Spleen (tissue), 11 donors: ENCODE data around the gene SNED1. TPM values are rescaled to one million over a fixed set of nuclear protein-coding genes. Genes with fewer than 3 reads are reported as not detected.

Source experiments
- DNase-seq: peaks from one replicate; pipeline ENCODE4 v3.0.0-alpha.2; 2020
- H3K27ac ChIP-seq, 8 donors: fragments of 200-600 bp; sonication (generic) in 7 of 8; 1 replicate in 4 of 8; 2 replicates in 4 of 8; pipeline versions ENCODE4 v1.5.0 to v1.8.0; 2016 to 2021; ENCODE audit warnings: inconsistent platforms in 4 of 8, mild to moderate bottlenecking in 4 of 8, moderate library complexity in 1 of 8
- H3K27me3 ChIP-seq, 7 donors: fragments of 200-600 bp; sonication (generic) in 6 of 7; replicated peaks in 1 of 7; 1 replicate in 4 of 7; 2 replicates in 3 of 7; pipeline versions ENCODE4 v1.5.0 to v1.8.0; 2016 to 2021; ENCODE audit warnings: inconsistent platforms in 3 of 7, mild to moderate bottlenecking in 1 of 7
- H3K36me3 ChIP-seq, 6 donors: fragments of 200-600 bp; sonication (generic) in 5 of 6; 1 replicate in 4 of 6; 2 replicates in 2 of 6; pipeline versions ENCODE4 v1.5.0 to v1.8.0; 2016 to 2021; ENCODE audit warnings: inconsistent platforms in 2 of 6
- H3K4me1 ChIP-seq, 6 donors: fragments of 200-600 bp; sonication (generic) in 5 of 6; 1 replicate in 3 of 6; 2 replicates in 3 of 6; pipeline versions ENCODE4 v1.5.0 to v1.8.0; 2016 to 2021; ENCODE audit warnings: inconsistent platforms in 3 of 6
- H3K4me3 ChIP-seq, 8 donors: fragments of 200-600 bp; sonication (generic) in 7 of 8; 1 replicate in 4 of 8; 2 replicates in 4 of 8; pipeline versions ENCODE4 v1.5.0 to v1.8.0; 2016 to 2021; ENCODE audit warnings: inconsistent platforms in 4 of 8, mild to moderate bottlenecking in 4 of 8, moderate library complexity in 2 of 8
- H3K9me3 ChIP-seq, 8 donors: fragments of 200-600 bp; sonication (generic) in 7 of 8; 1 replicate in 4 of 8; 2 replicates in 4 of 8; pipeline versions ENCODE4 v1.5.0 to v1.8.0; 2016 to 2021; ENCODE audit warnings: inconsistent platforms in 4 of 8
- POLR2A ChIP-seq, 3 donors: fragments of 450-650 bp; IDR thresholded peaks; one replicate each; pipeline ENCODE4 v1.5.1; 2017; ENCODE audit warnings: antibody characterized with exemption in 3 of 3, mild to moderate bottlenecking in 1 of 3
- POLR2AphosphoS5 ChIP-seq, 3 donors: sonication (generic); formaldehyde crosslinking; IDR thresholded peaks; one replicate each; pipeline ENCODE4 v1.5.1; 2017; ENCODE audit warnings: antibody characterized with exemption in 3 of 3
- WGBS, 5 donors: extraction: QIAGEN DNeasy Blood & Tissue Kit in 3 of 5; methylation state at CpG; one replicate each; pipeline versions ENCODE4 v1.1.5 to v1.1.7; 2013 to 2018; 5-methylcytosine and 5-hydroxymethylcytosine counted together
- intact Hi-C: fragments of 100-400 bp; cut with DNase I; formaldehyde crosslinking; loops from one replicate; pipeline ENCODE4 v1.15.0; 2023; ENCODE audit warnings: low total_unique reads
- polyA plus RNA-seq, 3 donors: library from polyadenylated mRNA; stranded (reverse); fragments of 200-250 nt; gene quantifications; one replicate each; pipeline ENCODE4 v1.2.1, GENCODE V29; 2013
- small RNA-seq, 4 donors: library from RNA; depleted of rRNA; stranded (forward); fragments of <200 nt; gene quantifications; one replicate each; pipeline ENCODE3, GENCODE V24; 2016
- total RNA-seq, 7 donors: library from RNA; depleted of rRNA in 3 of 7; stranded (reverse); fragments of >200 nt in 3 of 7; fragmentation: NEBNext Ultra II Directional in 4 of 7; extraction: Animal tissue kit (Norgen Biotek cat#: 25700) in 4 of 7; gene quantifications; one replicate each; pipeline versions ENCODE4 v1.1.0 to v1.2.1, GENCODE V29; 2016 to 2021
- TF ChIP-seq, protein P1 (sequence below), 11 experiments: fragments of 200-600 bp in 7 of 11; fragments of 450-650 bp in 4 of 11; sonication (generic) in 4 of 11; IDR thresholded peaks in 8 of 11; conservative IDR thresholded peaks in 3 of 11; 1 replicate in 7 of 11; 2 replicates in 4 of 11; pipeline versions ENCODE4 v1.4.0 to v1.8.0; 2016 to 2021; ENCODE audit warnings: antibody characterized with exemption in 11 of 11, inconsistent platforms in 4 of 11, mild to moderate bottlenecking in 1 of 11
- donor health status: healthy with polysubstance abuse.
- donor health status: DM: no; HTN: no; CAD: no; lungs with moderate emphysema.
- donor health status: DM: no; HTN: no; CAD: no.
- donor health status: Bipolar disorder and iron deficiency.
- donor health status: healthy.
- donor health status: DM: no; HTN: no; CAD: no.
- donor health status: DM: yes; HTN: yes; CAD: no.

The SNED1 gene
- total and polyA plus RNA-seq, 10 donors, result 2.6 to 85.3 (median 45.5) TPM

DNA sequence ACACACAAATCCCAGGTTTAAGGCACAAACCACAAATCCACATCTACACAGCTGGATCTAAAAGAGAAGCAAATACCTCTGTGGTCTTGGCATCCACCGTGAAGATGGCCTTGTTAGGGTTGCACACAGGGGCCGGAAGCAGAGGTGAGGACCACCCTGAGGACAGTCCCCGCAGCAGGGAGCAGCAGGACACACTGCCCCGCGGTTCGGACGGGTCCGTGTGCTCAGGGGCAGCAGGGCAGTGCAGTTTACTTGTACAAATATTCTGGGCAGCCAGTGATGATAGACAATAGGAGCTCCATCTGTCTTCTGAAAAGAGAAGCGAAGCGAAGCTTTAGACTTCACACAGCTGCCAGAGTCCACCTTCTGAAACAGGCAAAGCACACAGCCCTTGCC lies 142.0 kb downstream of the SNED1 start:
- H3K4me3 ChIP-seq, result no peak overlapping the region
- H3K27ac ChIP-seq, result no peak overlapping the region
- intact Hi-C loops, result no loop called here
- TF ChIP-seq POLR2AphosphoS5 (IDR thresholded peaks at IDR 0.05) (no peak), POLR2A (IDR thresholded peaks at IDR 0.05) (no peak)
- TF ChIP-seq, protein P1, sequence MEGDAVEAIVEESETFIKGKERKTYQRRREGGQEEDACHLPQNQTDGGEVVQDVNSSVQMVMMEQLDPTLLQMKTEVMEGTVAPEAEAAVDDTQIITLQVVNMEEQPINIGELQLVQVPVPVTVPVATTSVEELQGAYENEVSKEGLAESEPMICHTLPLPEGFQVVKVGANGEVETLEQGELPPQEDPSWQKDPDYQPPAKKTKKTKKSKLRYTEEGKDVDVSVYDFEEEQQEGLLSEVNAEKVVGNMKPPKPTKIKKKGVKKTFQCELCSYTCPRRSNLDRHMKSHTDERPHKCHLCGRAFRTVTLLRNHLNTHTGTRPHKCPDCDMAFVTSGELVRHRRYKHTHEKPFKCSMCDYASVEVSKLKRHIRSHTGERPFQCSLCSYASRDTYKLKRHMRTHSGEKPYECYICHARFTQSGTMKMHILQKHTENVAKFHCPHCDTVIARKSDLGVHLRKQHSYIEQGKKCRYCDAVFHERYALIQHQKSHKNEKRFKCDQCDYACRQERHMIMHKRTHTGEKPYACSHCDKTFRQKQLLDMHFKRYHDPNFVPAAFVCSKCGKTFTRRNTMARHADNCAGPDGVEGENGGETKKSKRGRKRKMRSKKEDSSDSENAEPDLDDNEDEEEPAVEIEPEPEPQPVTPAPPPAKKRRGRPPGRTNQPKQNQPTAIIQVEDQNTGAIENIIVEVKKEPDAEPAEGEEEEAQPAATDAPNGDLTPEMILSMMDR (IDR thresholded peaks at IDR 0.05 in 8 of 11, conservative IDR thresholded peaks at IDR 0.05 in 3 of 11), result no peak
- peak; percentile 29 for DNase-seq
- no peaks in the 10 kb centered on the region for H3K4me1 ChIP-seq
- H3K27me3 ChIP-seq, result no peaks in the 10 kb centered on the region
- peaks cover 0 to 64% (median 13%) of the 10 kb centered on the region in 6 donors for H3K36me3 ChIP-seq
- 95 to 99% (median 97%) methylated on average over 10 of the region's 10 CpGs for WGBS, 5 donors
- H3K9me3 ChIP-seq, result no peaks in the 10 kb centered on the region

DNA sequence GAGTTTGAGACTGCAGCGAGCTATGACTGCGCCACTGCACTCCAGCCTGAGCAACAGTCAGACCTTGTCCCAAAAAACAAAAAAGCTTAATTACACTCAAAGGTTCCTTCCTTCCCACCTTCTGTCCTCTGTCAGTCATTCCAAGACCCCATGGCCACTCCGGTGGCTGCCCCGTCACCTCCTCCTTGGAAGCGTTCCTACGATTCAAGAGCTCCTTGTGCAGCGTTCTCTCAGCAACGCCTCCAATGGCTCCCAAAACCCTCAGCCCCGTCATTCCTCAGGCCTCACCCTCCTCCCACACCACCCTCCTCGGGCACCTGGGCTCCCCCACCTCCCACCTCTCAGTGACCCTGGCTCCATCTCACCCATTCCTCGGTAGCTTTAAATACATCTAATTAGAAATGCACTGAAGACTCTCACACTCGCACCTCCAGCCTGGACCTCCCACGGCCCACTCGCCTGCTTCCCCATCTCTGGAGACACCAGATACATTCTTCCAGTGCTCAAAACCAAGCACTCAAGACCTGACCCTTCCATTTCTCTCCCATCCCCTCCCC lies 142.9 kb downstream of the SNED1 start:
- no peak overlapping the region for H3K4me3 ChIP-seq
- no peaks in the 10 kb centered on the region for H3K9me3 ChIP-seq
- intact Hi-C loops, result no loop called here
- H3K27ac ChIP-seq, result no peak overlapping the region
- no peaks in the 10 kb centered on the region for H3K4me1 ChIP-seq
- peak; percentile 60 for DNase-seq
- peaks cover 0 to 55% (median 11%) of the 10 kb centered on the region in 6 donors for H3K36me3 ChIP-seq
- 90 to 97% (median 97%) methylated on average over 14 of the region's 14 CpGs for WGBS, 5 donors
- TF ChIP-seq, protein P1 (IDR thresholded peaks at IDR 0.05 in 8 of 11, conservative IDR thresholded peaks at IDR 0.05 in 3 of 11), result no peak
- no peaks in the 10 kb centered on the region for H3K27me3 ChIP-seq

DNA sequence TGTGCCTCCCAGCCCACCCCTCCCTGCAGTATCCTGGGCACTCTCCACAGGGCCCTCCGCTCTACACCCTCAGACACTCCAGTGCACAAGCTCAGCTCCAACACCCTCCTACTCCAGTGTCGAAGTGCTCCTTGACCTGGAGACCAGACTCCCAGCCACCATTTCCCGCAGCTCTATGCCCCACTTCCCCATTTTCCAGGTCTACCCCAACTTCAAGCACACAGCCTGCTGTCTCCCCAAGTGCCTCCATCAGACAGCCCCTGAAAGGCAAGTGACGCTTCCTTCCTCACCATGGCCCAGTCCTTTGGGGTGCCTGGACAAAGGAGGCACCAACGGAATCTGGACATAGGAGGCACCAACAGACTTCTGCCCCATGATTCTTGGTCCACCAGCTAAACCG lies 143.6 kb downstream of the SNED1 start:
- Histone ChIP-seq H3K9me3 (no peaks in the 10 kb centered on the region), H3K4me1 (no peaks in the 10 kb centered on the region), H3K27me3 (no peaks in the 10 kb centered on the region), H3K4me3 (no peak overlapping the region), H3K27ac (no peak overlapping the region), H3K36me3 (peaks cover 0 to 47% (median 5%) of the 10 kb centered on the region in 6 donors)
- no peak for DNase-seq
- intact Hi-C loops, result no loop called here
- 88 to 97% (median 94%) methylated on average over 6 of the region's 6 CpGs for WGBS, 5 donors
- TF ChIP-seq POLR2AphosphoS5 (IDR thresholded peaks at IDR 0.05) (no peak), POLR2A (IDR thresholded peaks at IDR 0.05) (no peak)
- TF ChIP-seq, protein P1 (IDR thresholded peaks at IDR 0.05 in 8 of 11, conservative IDR thresholded peaks at IDR 0.05 in 3 of 11), result no peak

DNA sequence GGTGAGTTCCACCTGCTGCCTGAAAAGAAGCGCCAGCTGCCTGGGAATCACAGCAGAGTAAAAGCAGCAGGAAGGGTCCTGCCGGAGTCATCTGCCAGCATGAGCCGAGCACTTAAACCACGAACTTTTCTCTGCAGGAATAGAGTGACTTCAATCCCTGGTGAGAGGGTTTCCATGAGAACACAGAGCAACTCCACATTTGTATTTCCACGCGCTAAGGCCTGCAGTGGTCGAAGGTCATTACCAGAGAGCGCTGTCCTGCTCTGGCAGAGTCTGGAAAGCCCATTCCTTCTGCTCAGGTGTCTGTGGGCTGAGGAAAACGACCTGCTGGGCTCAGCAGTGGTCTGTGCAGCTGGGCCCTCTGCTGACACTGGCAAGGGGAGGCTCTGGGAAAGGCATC lies 144.2 kb downstream of the SNED1 start:
- DNase-seq, result peak; percentile 46
- H3K9me3 ChIP-seq, result no peaks in the 10 kb centered on the region
- no peak overlapping the region for H3K4me3 ChIP-seq
- no peaks in the 10 kb centered on the region for H3K27me3 ChIP-seq
- H3K36me3 ChIP-seq, result peaks cover 0 to 42% (median 4%) of the 10 kb centered on the region in 6 donors
- H3K4me1 ChIP-seq, result peaks cover 0 to 2% (median 0%) of the 10 kb centered on the region in 6 donors
- H3K27ac ChIP-seq, result no peak overlapping the region
- WGBS, 5 donors, result 87 to 94% (median 92%) methylated on average over 7 to 9 of the region's 9 CpGs
- intact Hi-C loops, result no loop called here
- TF ChIP-seq POLR2A (IDR thresholded peaks at IDR 0.05), result no peak
- TF ChIP-seq POLR2AphosphoS5 (IDR thresholded peaks at IDR 0.05), result no peak

Small RNAs within 50 kb of the gene (small RNA-seq; reads per million reads assigned to genes)
- gene AC005237.2, result 0 reads per million in 4 donors

Other genes with a start within 250 kb of the SNED1 start
- gene KIF1A, start 178.4 kb upstream of the SNED1 start, total RNA-seq, result 1 to 10 TPM in 2 of 7 donors, under 1 TPM in 4, not detected in 1; 0.17 to 2.0 (median 0.86) TPM
- under 1 TPM; 0.02 to 0.11 (median 0.10) TPM for gene KIF1A, start 178.4 kb upstream of the SNED1 start, polyA plus RNA-seq
- gene AGXT, start 129.8 kb upstream of the SNED1 start, total RNA-seq, result 1 to 10 TPM in 5 of 7 donors, under 1 TPM in 1, not detected in 1; 0.70 to 4.5 (median 3.8) TPM
- gene AGXT, start 129.8 kb upstream of the SNED1 start, polyA plus RNA-seq, result 1 to 10 TPM in 2 of 3 donors, under 1 TPM in 1; 0.61 to 1.5 (median 1.2) TPM
- under 1 TPM in 2 of 7 donors, not detected in 5; 0.33 to 0.70 TPM for gene MAB21L4, start 102.5 kb upstream of the SNED1 start, total RNA-seq
- gene MAB21L4, start 102.5 kb upstream of the SNED1 start, polyA plus RNA-seq, result under 1 TPM in 2 of 3 donors, not detected in 1; 0.04 to 0.13 TPM
- gene CROCC2, start 92.3 kb upstream of the SNED1 start, total RNA-seq, result 1 to 10 TPM in 4 of 7 donors, under 1 TPM in 3; 0.29 to 3.6 (median 1.1) TPM
- under 1 TPM; 0.04 to 0.74 (median 0.17) TPM for gene CROCC2, start 92.3 kb upstream of the SNED1 start, polyA plus RNA-seq
- 10 to 100 TPM; 38.4 to 74.0 (median 51.1) TPM for gene MTERF4, start 103.7 kb downstream of the SNED1 start, total RNA-seq
- 10 to 100 TPM; 28.4 to 33.7 (median 30.6) TPM for gene MTERF4, start 103.7 kb downstream of the SNED1 start, polyA plus RNA-seq
- gene PASK, start 150.9 kb downstream of the SNED1 start, total RNA-seq, result 10 to 100 TPM; 10.4 to 35.6 (median 20.8) TPM
- 10 to 100 TPM in 2 of 3 donors, 1 to 10 TPM in 1; 8.0 to 11.8 (median 10.6) TPM for gene PASK, start 150.9 kb downstream of the SNED1 start, polyA plus RNA-seq
- 10 to 100 TPM; 36.1 to 89.3 (median 49.8) TPM for gene PPP1R7, start 151.8 kb downstream of the SNED1 start, total RNA-seq
- gene PPP1R7, start 151.8 kb downstream of the SNED1 start, polyA plus RNA-seq, result 10 to 100 TPM; 37.3 to 56.5 (median 47.9) TPM
- gene ANO7, start 190.1 kb downstream of the SNED1 start, total RNA-seq, result 1 to 10 TPM; 1.5 to 3.5 (median 3.0) TPM
- gene ANO7, start 190.1 kb downstream of the SNED1 start, polyA plus RNA-seq, result 1 to 10 TPM in 1 of 3 donors, under 1 TPM in 2; 0.46 to 1.3 (median 0.56) TPM